Endothelial cell of umbilical vein (primary cell): ENCODE measurements around the gene AMPD1. TPM values are rescaled to one million over a fixed set of nuclear protein-coding genes. Genes with fewer than 3 reads are reported as not detected.

Source experiments
- BruUV-seq: library from RNA; stranded (reverse); fragments of 400-500 nt; replicated peaks from 2 replicates; lab custom pipeline; 2021; lab: Mats Ljungman, UMichigan
- CTCF ChIA-PET: fragments of 300-600, 350-600 bp; sonication (Branson Sonifier 250); formaldehyde crosslinking; loops from one replicate; lab custom pipeline; 2021; ENCODE audit warnings: antibody characterized with exemption, inconsistent platforms; lab: Charles Lee
- POLR2A ChIA-PET: fragments of 300-600, 350-600 bp; sonication (Branson Sonifier 250); formaldehyde crosslinking; loops from one replicate; lab custom pipeline; 2021; ENCODE audit warnings: antibody characterized with exemption, inconsistent platforms; lab: Charles Lee
- DNase-seq: peaks from one replicate; pipeline ENCODE4 v3.0.0-alpha.2; 2011; ENCODE audit warnings: low read depth, low spot score
- FAIRE-seq: peaks from 2 replicates; lab custom pipeline; 2011; peaks lifted over from hg19 to GRCh38; lab: Jason Lieb, UNC
- H2AFZ ChIP-seq: 2 replicates; pipeline ENCODE4 v1.6.0; 2012; ENCODE audit warnings: low read depth, low read length, control low read depth, inconsistent platforms
- H3K27ac ChIP-seq: 2 replicates; pipeline ENCODE4 v1.5.1; 2011; ENCODE audit warnings: low read depth, mild to moderate bottlenecking, control low read depth, low read length, moderate library complexity; ENCODE audit not compliant: insufficient read depth
- H3K27me3 ChIP-seq, 2 experiments: 2 replicates each; pipeline versions ENCODE4 v1.6.0 to v1.6.1; 2011; ENCODE audit warnings: low read length in 2 of 2, mixed read lengths in 1 of 2; ENCODE audit not compliant: control insufficient read depth in 2 of 2, insufficient read depth in 2 of 2
- H3K36me3 ChIP-seq, 2 experiments: 2 replicates in 1 of 2; 3 replicates in 1 of 2; pipeline ENCODE4 v1.5.1; 2011; ENCODE audit warnings: low read length in 2 of 2, mild to moderate bottlenecking in 1 of 2, moderate library complexity in 1 of 2; ENCODE audit not compliant: control insufficient read depth in 2 of 2, insufficient read depth in 2 of 2; ENCODE audit errors: extremely low read depth in 1 of 2
- H3K4me1 ChIP-seq: 3 replicates; pipeline ENCODE4 v1.5.1; 2011; ENCODE audit warnings: mild to moderate bottlenecking, low read length; ENCODE audit not compliant: control insufficient read depth, insufficient read depth; ENCODE audit errors: extremely low read depth
- H3K4me2 ChIP-seq: 2 replicates; pipeline ENCODE4 v1.6.1; 2011; ENCODE audit warnings: low read length, control low read depth, mixed read lengths; ENCODE audit not compliant: insufficient read depth
- H3K4me3 ChIP-seq, 3 experiments: fragments of 200-600 bp in 1 of 3; sonication (generic), shearing (Covaris generic) in 1 of 3; replicated peaks in 1 of 3; 2 replicates each; pipeline ENCODE4 v1.5.1; 2011 to 2016; ENCODE audit warnings: control low read depth in 3 of 3, low read length in 3 of 3, mild to moderate bottlenecking in 2 of 3, inconsistent platforms in 1 of 3, low read depth in 1 of 3, moderate library complexity in 1 of 3; ENCODE audit not compliant: insufficient read depth in 1 of 3
- H3K79me2 ChIP-seq: 2 replicates; pipeline ENCODE4 v1.6.0; 2012; ENCODE audit warnings: low read length, inconsistent platforms; ENCODE audit not compliant: control insufficient read depth, insufficient read depth
- H3K9ac ChIP-seq: replicated peaks from 2 replicates; pipeline ENCODE3; 2011; ENCODE audit warnings: low read length, control low read depth; ENCODE audit not compliant: insufficient read depth; ENCODE audit errors: extremely low read depth
- H3K9me1 ChIP-seq: replicated peaks from 3 replicates; pipeline ENCODE4 v1.6.0; 2011; ENCODE audit warnings: mild to moderate bottlenecking, low read length; ENCODE audit not compliant: control insufficient read depth, insufficient read depth; ENCODE audit errors: extremely low read depth
- H3K9me3 ChIP-seq: replicated peaks from 2 replicates; pipeline ENCODE4 v1.5.1; 2012; ENCODE audit warnings: low read length, inconsistent platforms; ENCODE audit not compliant: control insufficient read depth, insufficient read depth
- H4K20me1 ChIP-seq: replicated peaks from 2 replicates; pipeline ENCODE3; 2011; ENCODE audit warnings: mild to moderate bottlenecking, low read length; ENCODE audit not compliant: control insufficient read depth, insufficient read depth; ENCODE audit errors: extremely low read depth
- CTCF ChIP-seq, 2 donors: IDR thresholded peaks; 1 replicate in 1 of 2; 2 replicates in 1 of 2; pipeline ENCODE4 v1.5.1; 2011; ENCODE audit warnings: low read length in 2 of 2, mild to moderate bottlenecking in 2 of 2, moderate library complexity in 2 of 2, control low read depth in 1 of 2, inconsistent platforms in 1 of 2, low read depth in 1 of 2; ENCODE audit not compliant: insufficient read depth in 1 of 2; ENCODE audit errors: extremely low read depth in 1 of 2
- EZH2 ChIP-seq: IDR thresholded peaks from 2 replicates; pipeline ENCODE4 v1.6.1; 2012; ENCODE audit warnings: borderline replicate concordance, low read depth, mild to moderate bottlenecking, moderate library complexity, low read length, inconsistent platforms; ENCODE audit not compliant: severe bottlenecking
- FOS ChIP-seq: IDR thresholded peaks from 2 replicates; pipeline ENCODE4 v1.6.1; 2011; ENCODE audit warnings: mild to moderate bottlenecking, low read length, moderate library complexity, borderline replicate concordance; ENCODE audit not compliant: insufficient read depth
- GATA2 ChIP-seq: IDR thresholded peaks from 2 replicates; pipeline ENCODE4 v1.7.0; 2011; ENCODE audit warnings: low read depth, mild to moderate bottlenecking, moderate library complexity, mixed read lengths, low read length; ENCODE audit not compliant: insufficient read length, insufficient read depth
- JUN ChIP-seq: IDR thresholded peaks from 2 replicates; pipeline ENCODE4 v1.6.1; 2011; ENCODE audit warnings: borderline replicate concordance, low read depth; ENCODE audit not compliant: insufficient read length, insufficient read depth
- MAX ChIP-seq: IDR thresholded peaks from 2 replicates; pipeline ENCODE4 v1.6.1; 2011; ENCODE audit not compliant: insufficient read depth, insufficient read length
- MYC ChIP-seq: IDR thresholded peaks from one replicate; pipeline ENCODE4 v1.6.1; 2011; ENCODE audit warnings: mild to moderate bottlenecking, low read depth, low read length
- POLR2A ChIP-seq: IDR thresholded peaks from 2 replicates; pipeline ENCODE4 v1.6.1; 2012; ENCODE audit warnings: low read depth, mild to moderate bottlenecking, control low read depth, low read length
- POLR2AphosphoS5 ChIP-seq: IDR thresholded peaks from 2 replicates; pipeline ENCODE4 v1.6.1; 2012; ENCODE audit warnings: low read depth, mild to moderate bottlenecking, control low read depth, low read length, moderate library complexity; ENCODE audit not compliant: insufficient read depth
- dilution Hi-C: fragments of 300-500 bp; cut with MboI; formaldehyde crosslinking; loops from one replicate; pipeline ENCODE4 v1.15.0; 2019; ENCODE audit warnings: low sequenced_read_pairs; ENCODE audit not compliant: extremely low pct_ligation_motif_present
- intact Hi-C: fragments of 100-400 bp; cut with micrococcal nuclease; formaldehyde crosslinking; loops from one replicate; pipeline ENCODE4 v1.10.0; 2022
- polyA plus RNA-seq, 4 experiments: library from polyadenylated mRNA; depleted of rRNA in 3 of 4; stranded (reverse) in 3 of 4; unstranded in 1 of 4; fragments of >200 nt; gene quantifications; 2 replicates each; pipeline versions ENCODE4 v1.2.1 to v1.2.3, GENCODE V29; 2011 to 2012; ENCODE audit warnings: missing spikeins in 1 of 4
- total RNA-seq: library from RNA; stranded (reverse); gene quantifications from 2 replicates; pipeline ENCODE4 v1.2.3, GENCODE V29; 2021

AMPD1 gene
- total and polyA plus RNA-seq, 2 donors (not counting 3 experiments of a cell fraction or from before 2014, with no cell fraction given): not detected

GRCh38 chr1:114723915-114724314 lies 28.6 kb upstream of the AMPD1 start:
- no peaks in the 10 kb centered on the region for H3K27me3 ChIP-seq
- ChIA-PET CTCF (no interaction called here), POLR2A (no interaction called here)
- H3K4me3 ChIP-seq: no peak overlapping the region
- intact Hi-C loops: no loop called here
- dilution Hi-C loops: no loop called here
- peaks cover 35 to 41% of the 10 kb centered on the region in 2 experiments for H3K36me3 ChIP-seq
- no peak overlapping the region for H3K27ac ChIP-seq
- FAIRE-seq (no peak), DNase-seq (no peak)
- H3K9ac ChIP-seq: no peak overlapping the region
- no peak overlapping the region for H2AFZ ChIP-seq
- H3K4me2 ChIP-seq: no peak overlapping the region
- TF ChIP-seq POLR2AphosphoS5 (no peak), POLR2A (no peak), FOS (no peak), JUN (no peak), MAX (no peak), GATA2 (no peak), MYC (no peak), EZH2 (no peak), CTCF (IDR thresholded peaks at IDR 0.05; ENCODE audit: extremely low read depth in 1 of 2, insufficient read depth in 1 of 2, low read depth in 1 of 2, low read length in 2 of 2) (no peak)
- H3K79me2 ChIP-seq: peaks cover 8% of the 10 kb centered on the region
- no peaks in the 10 kb centered on the region for H3K9me3 ChIP-seq
- H4K20me1 ChIP-seq: peaks cover 3% of the 10 kb centered on the region
- no TSS peak for BruUV-seq
- H3K9me1 ChIP-seq: no peaks in the 10 kb centered on the region
- no peaks in the 10 kb centered on the region for H3K4me1 ChIP-seq
